ENCODE measurements around the gene TRNP1.

Gene TRNP1

GRCh38 chr1:27021354-27022031 is 28.0 kb downstream of the TRNP1 start:
- H3K4me1 Mint-ChIP-seq = no peaks in the 10 kb centered on the region
- no peaks in the 10 kb centered on the region for H3K27me3 Mint-ChIP-seq
- no peaks in the 10 kb centered on the region for H3K9me3 Mint-ChIP-seq
- no peaks in the 10 kb centered on the region for H3K36me3 Mint-ChIP-seq
- ATAC-seq = no peak
- no peak overlapping the region for H3K27ac Mint-ChIP-seq
- no peak overlapping the region for H3K4me3 Mint-ChIP-seq

GRCh38 chr1:27025718-27026117 is 32.2 kb downstream of the TRNP1 start:
- Mint-ChIP-seq H3K4me3 (no peak overlapping the region), H3K9me3 (no peaks in the 10 kb centered on the region), H3K4me1 (no peaks in the 10 kb centered on the region), H3K36me3 (no peaks in the 10 kb centered on the region), H3K27me3 (peaks cover 13% of the 10 kb centered on the region), H3K27ac (no peak overlapping the region)
- no peak for ATAC-seq

DNA sequence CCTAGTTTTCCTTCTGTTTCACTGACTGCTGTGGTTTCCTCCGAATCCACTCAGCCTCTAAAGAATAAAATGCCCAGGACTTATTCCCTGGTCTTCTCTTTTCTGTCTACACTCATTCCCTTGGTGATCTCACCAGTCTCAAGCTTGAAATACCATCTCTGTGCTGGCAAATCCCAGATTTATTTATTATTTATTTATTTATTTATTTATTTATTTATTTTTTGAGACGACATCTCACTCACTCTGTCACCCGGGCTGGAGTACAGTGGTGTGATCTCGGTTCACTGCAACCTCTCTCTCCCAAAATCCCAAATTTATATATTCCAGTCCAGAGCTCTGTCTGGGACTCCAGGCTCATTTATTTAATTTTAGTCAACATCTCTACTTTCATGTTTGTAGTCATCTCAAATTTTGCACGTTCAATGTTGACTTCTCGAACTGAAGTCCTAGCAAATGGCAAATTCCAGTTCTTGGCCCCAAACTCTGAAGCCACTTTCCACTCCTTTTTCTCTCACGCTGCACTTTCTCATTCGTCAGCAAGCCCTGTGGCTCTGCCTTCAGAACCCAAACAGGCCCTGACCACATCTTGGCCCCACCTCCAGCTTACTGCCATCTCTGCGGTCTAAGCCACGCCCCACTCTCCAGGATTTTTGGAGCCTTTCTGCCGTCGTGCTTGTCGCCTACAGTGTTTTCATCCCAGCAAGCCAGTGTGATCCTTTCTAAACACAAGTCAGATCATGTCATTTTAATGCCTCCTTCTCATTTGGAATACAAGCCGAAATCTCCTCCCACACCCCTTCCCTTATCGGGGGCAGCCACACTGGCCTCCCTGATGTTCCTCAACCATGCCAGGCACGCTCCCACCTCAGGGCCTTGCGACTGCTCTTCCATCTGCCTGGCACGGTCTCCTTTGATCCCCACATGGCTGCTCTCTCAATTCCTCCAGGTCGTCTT is 33.4 kb downstream of the TRNP1 start:
- Mint-ChIP-seq H3K9me3 (no peaks in the 10 kb centered on the region), H3K27me3 (peaks cover 19% of the 10 kb centered on the region), H3K27ac (no peak overlapping the region), H3K4me1 (no peaks in the 10 kb centered on the region), H3K4me3 (no peak overlapping the region), H3K36me3 (no peaks in the 10 kb centered on the region)
- ATAC-seq = no peak

DNA sequence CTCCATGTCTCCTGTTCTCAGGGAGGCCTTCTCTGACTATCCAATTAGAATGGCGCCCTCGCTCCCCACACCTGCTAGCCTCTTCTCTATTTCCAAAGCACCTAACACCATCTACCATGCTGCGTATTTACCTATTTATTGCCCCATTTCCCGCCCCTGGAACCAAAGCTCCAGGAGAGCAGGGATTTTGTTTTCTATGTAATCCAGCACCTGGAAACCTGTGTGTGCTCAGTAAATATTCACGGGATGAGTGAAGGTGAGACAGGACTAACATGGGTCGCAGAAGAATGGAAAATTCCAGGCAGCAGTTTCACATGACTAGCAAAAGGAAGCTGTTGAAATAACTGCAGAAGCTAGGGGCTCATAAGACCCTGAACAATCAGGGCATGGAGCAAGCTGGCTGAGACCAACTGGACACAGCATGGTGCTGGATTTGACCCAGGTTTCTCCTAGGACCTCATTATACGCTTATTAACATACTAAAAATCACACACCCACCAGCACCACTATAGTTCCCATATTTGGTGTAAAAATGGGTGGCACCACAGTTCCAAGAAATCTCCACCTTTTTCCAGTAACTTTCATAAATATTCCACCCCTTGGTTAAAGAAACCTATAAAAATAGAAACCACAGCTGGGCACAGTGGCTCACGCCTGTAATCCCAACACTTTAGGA is 34.2 kb downstream of the TRNP1 start:
- Mint-ChIP-seq H3K27me3 (peaks cover 22% of the 10 kb centered on the region), H3K4me1 (no peaks in the 10 kb centered on the region), H3K27ac (no peak overlapping the region), H3K36me3 (no peaks in the 10 kb centered on the region), H3K9me3 (no peaks in the 10 kb centered on the region), H3K4me3 (no peak overlapping the region)
- no peak for ATAC-seq

DNA sequence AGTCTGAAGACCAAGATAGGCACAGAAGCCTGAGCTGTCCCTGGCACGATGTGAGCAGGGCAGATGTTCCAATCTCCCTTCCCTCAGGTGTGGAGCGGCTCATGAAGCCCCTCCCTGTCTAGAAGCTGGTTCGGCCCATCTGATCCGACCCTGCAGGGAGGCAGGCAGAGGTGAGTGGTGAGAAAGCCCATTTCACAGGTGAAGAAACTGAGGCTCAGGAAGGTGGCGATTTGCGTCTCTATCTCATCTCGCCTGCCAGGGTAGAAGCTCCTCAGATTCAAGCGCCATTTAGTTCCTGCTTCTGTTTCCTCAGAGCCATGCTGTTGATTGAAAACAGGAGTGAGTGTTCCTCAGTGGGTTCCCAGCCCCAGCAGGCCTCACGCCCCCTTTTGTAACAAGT is 36.0 kb downstream of the TRNP1 start:
- H3K27ac Mint-ChIP-seq = no peak overlapping the region

DNA sequence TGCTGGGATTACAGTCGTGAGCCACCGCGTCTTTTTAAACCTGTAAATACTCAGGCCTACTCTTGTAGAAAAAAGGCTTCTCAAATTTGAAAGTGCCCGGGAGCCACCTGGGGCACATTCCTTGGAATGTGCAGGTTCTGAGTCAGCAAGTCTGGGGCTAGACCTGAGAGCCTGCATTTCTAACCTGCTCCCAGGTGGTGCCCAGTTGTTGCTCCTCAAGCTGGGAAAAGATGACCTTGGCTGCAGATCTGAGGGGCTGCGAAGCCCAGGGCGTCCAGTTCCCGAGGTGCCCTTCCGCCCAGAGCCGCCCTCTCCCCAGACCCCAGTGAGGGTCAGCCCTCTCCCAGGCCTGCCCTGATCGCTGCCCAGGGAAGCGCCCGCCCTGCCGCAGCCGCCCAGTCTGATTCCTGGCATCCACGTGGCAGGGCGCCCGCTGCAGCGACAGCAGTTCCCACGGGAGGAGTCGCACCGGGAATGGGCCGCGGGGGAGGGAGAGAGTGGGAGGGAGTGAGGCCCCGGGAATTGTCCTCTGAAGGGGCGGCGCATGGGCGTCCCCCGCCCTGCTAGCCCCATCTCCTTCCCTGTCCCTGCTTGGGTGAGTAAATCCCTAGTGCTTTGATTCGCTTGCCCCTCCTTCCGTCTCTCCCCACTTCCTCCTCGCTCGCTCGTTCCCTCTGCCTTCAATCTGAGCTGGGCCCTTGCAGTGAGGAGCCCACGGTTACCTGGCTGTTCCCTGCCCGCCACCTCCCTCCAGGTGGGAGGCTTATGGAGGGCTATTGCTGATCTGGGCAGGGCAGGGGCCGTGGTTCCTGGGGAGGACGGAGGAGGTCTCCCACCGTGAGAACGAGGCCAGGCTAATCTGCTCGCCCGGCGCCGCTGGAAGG is 38.0 kb downstream of the TRNP1 start:
- peaks cover 22% of the 10 kb centered on the region for H3K27me3 Mint-ChIP-seq
- no peaks in the 10 kb centered on the region for H3K36me3 Mint-ChIP-seq
- H3K27ac Mint-ChIP-seq = no peak overlapping the region
- no peak for ATAC-seq
- H3K9me3 Mint-ChIP-seq = no peaks in the 10 kb centered on the region
- H3K4me3 Mint-ChIP-seq = no peak overlapping the region
- no peaks in the 10 kb centered on the region for H3K4me1 Mint-ChIP-seq

More for the DNA sequence above, 36.0 kb downstream of the TRNP1 start:
- H3K36me3 Mint-ChIP-seq = no peaks in the 10 kb centered on the region
- H3K4me3 Mint-ChIP-seq = no peak overlapping the region
- no peaks in the 10 kb centered on the region for H3K9me3 Mint-ChIP-seq
- H3K27me3 Mint-ChIP-seq = peaks cover 22% of the 10 kb centered on the region
- ATAC-seq = no peak
- no peaks in the 10 kb centered on the region for H3K4me1 Mint-ChIP-seq

DNA sequence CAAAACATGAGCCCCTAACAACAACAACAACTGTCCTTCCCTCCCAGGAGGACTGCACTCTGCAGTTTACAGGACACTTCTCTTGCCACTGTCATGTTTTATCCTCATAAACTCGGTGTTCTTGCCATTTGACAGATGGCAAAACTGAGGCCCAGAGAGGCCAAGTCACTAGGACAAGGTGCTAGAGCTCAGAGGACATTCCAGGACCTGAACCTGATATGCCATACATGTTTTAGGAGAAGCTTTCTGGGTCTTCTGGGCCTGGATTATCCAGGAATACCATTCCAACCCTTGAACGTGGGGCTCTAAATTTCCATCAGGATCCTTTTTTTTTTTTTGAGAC is 38.6 kb downstream of the TRNP1 start:
- no peak for ATAC-seq
- Mint-ChIP-seq H3K27me3 (peaks cover 18% of the 10 kb centered on the region), H3K4me1 (no peaks in the 10 kb centered on the region), H3K36me3 (no peaks in the 10 kb centered on the region), H3K9me3 (no peaks in the 10 kb centered on the region), H3K4me3 (no peak overlapping the region), H3K27ac (no peak overlapping the region)

- Mint-ChIP-seq H3K27ac (no peak overlapping the region), H3K36me3 (no peaks in the 10 kb centered on the region), H3K9me3 (no peaks in the 10 kb centered on the region), H3K4me1 (no peaks in the 10 kb centered on the region), H3K27me3 (peaks cover 17% of the 10 kb centered on the region), H3K4me3 (no peak overlapping the region)
- peak; percentile 25 for ATAC-seq
These were observed 39.7 kb downstream of the TRNP1 start for GRCh38 chr1:27033043-27033746.

DNA sequence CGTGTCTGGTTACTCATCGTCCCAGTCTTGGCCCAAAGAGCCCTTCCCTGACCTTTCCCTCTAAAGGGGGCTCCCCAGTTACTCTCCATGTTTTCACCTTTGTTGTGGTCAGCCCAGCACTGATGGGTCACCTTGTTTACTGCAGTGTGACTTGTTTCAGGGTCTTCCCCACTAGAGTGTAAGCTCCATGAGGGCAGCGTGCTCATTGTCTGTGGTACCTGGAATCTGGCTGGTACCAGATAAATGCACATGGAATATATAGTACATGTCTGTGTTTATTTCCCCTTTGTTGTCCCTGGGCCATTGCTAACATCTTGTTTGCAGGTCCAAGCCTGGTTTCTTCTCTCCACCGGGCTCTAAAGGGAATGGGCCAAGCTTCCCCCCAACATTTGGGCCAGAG is 41.9 kb downstream of the TRNP1 start:
- H3K4me1 Mint-ChIP-seq = no peaks in the 10 kb centered on the region
- no peaks in the 10 kb centered on the region for H3K36me3 Mint-ChIP-seq
- H3K27ac Mint-ChIP-seq = no peak overlapping the region
- no peak overlapping the region for H3K4me3 Mint-ChIP-seq
- ATAC-seq = no peak
- no peaks in the 10 kb centered on the region for H3K9me3 Mint-ChIP-seq
- H3K27me3 Mint-ChIP-seq = peaks cover 32% of the 10 kb centered on the region

DNA sequence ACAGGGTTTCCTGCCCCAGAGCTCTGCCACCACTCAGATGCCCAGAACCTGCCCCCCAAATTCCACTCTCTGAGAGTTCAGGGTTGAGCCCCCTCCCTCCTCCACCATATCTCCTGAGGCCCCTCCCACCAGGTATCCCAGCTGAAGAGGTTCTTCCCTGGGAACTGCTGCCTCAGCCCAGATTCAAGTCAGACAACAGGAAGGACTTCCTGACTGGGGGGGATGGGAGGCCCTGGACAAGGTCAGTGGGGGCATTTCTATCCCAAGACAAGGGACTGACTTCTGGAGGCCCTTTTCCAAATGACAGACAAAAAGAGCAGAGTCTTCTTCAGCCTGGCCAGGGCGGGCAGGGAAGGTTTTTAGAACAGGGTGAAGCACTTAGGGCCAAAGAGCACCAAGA is 43.2 kb downstream of the TRNP1 start:
- Mint-ChIP-seq H3K9me3 (no peaks in the 10 kb centered on the region), H3K27me3 (peaks cover 39% of the 10 kb centered on the region), H3K4me3 (no peak overlapping the region), H3K27ac (no peak overlapping the region), H3K4me1 (no peaks in the 10 kb centered on the region), H3K36me3 (no peaks in the 10 kb centered on the region)
- ATAC-seq = no peak

DNA sequence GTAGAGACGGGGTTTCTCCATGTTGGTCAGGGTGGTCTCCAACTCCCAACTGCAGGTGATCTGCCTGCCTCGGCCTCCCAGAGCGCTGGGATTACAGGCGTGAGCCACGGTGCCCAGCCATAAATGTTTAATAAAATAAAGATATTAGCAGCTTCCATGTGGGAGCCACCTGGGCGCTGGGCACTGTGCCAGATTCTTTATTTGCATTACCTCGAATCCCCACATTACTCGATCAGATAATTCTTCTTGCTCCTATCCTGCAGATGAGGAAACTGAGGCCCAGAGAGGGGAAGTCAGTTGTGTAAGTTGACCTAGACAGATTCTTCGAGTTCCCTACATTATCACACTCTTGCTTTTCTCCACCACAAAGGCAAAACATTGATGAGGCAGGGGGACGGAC is 44.0 kb downstream of the TRNP1 start:
- no peaks in the 10 kb centered on the region for H3K36me3 Mint-ChIP-seq
- ATAC-seq = no peak
- no peaks in the 10 kb centered on the region for H3K9me3 Mint-ChIP-seq
- H3K27me3 Mint-ChIP-seq = peaks cover 40% of the 10 kb centered on the region
- H3K4me3 Mint-ChIP-seq = no peak overlapping the region
- no peaks in the 10 kb centered on the region for H3K4me1 Mint-ChIP-seq
- H3K27ac Mint-ChIP-seq = no peak overlapping the region

DNA sequence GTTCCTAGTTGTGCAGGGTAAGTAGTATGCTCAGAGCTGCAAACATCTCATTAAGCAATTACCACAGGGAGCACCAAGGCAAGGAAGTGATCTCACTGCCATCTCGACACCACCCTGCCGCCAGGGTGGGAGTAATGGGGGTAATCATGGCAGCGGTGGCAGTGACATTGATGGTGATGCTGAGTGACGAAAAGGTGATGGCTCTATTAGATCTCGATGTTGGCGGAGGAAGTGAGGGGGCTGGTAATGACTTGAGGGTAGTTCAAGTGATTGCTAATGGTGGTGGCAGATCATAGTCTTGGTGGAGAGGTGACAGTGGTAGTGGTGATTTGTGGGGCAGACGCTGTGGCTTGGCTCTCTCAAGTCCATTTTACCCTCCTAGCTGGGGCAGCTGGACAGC is 44.5 kb downstream of the TRNP1 start:
- H3K4me3 Mint-ChIP-seq = no peak overlapping the region
- no peak overlapping the region for H3K27ac Mint-ChIP-seq
- H3K27me3 Mint-ChIP-seq = peaks cover 40% of the 10 kb centered on the region
- no peaks in the 10 kb centered on the region for H3K4me1 Mint-ChIP-seq
- no peak for ATAC-seq
- H3K9me3 Mint-ChIP-seq = no peaks in the 10 kb centered on the region
- no peaks in the 10 kb centered on the region for H3K36me3 Mint-ChIP-seq

GRCh38 chr1:27042670-27043069 is 49.2 kb downstream of the TRNP1 start:
- Mint-ChIP-seq H3K9me3 (no peaks in the 10 kb centered on the region), H3K4me1 (peaks cover 21% of the 10 kb centered on the region), H3K36me3 (no peaks in the 10 kb centered on the region), H3K4me3 (no peak overlapping the region), H3K27me3 (peaks cover 37% of the 10 kb centered on the region), H3K27ac (no peak overlapping the region)
- no peak for ATAC-seq

DNA sequence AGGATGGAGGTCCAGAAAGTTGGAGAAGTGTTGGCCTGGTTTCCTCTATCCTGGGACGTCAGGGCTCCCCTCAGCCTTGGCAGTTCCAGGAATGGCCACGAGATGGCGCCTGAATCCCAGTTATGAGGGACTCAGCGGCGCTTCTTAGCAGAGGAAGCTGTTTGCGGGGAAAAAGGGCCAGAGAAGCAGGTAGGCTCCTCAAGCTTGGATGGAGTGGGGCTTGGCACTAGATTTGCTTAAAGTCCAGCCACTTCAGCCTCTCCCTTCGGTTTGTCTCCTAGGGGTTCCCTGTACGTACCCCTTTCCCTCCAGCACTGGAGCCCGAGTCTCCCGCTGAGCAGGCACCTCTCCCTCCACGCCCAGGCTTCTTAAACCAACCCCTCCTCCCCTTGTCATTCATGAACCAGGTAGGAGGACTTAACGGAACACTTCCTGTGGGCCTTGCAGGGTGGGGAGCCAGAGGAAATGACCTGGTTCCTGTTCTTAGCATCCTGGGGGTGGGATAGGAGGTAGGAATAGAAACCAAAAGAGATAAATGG is 51.2 kb downstream of the TRNP1 start:
- H3K27ac Mint-ChIP-seq = no peak overlapping the region
- ATAC-seq = peak; percentile 88
- no peaks in the 10 kb centered on the region for H3K36me3 Mint-ChIP-seq
- peaks cover 27% of the 10 kb centered on the region for H3K4me1 Mint-ChIP-seq
- H3K9me3 Mint-ChIP-seq = no peaks in the 10 kb centered on the region
- peaks cover 24% of the 10 kb centered on the region for H3K27me3 Mint-ChIP-seq
- peak overlapping the region; percentile 34 for H3K4me3 Mint-ChIP-seq
